ENCODE data around the gene OSR1.

OSR1 gene

DNA sequence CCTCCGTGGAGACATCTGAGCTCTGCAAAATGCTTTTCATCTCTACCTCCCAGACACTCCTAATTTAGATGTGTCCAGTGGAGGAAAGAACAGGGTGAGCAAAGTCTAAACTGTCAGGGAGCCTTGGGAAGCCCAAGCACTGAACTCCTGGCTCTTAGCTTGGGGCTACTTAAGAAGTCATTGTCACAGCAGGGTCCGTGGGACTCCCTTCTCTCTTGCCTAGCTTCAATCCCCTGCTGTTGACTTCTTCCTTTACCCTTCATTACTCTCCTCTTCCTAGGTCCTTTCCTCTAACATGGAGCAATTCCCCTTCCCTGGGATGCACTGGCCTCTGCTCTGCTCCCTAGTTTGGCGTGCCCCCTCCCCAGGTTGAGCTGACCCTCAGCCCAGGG lies 3.4 kb downstream of the OSR1 start:
- no peaks in the 10 kb centered on the region for H3K36me3 ChIP-seq (ENCODE audit: control insufficient read depth in 2 of 2, insufficient read depth in 1 of 2, low read length in 2 of 2)
- CTCF ChIA-PET: no interaction called here

DNA sequence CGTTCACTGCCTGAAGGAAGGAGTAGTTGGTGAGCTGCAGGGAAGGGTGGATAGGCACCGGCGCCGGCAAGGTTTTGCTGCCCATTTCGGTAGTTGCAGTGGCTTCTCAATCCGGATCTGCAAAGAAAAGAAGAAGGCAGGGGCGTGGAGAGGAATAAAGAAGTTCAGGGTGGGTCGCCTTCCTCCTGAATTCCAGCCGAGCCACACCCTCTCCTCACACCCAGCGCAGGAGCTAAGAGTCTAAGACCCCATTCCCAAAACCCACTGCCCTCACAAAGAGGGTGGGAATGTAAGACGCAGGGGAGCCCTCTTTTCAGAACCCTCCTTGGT lies 4.7 kb downstream of the OSR1 start:
- CTCF ChIA-PET: no interaction called here
- H3K9me3 ChIP-seq (ENCODE audit: control insufficient read depth, insufficient read depth, low read depth, low read length): no peaks in the 10 kb centered on the region

More for the DNA sequence above, 3.4 kb downstream of the OSR1 start:
- Histone ChIP-seq H3K9me3 (ENCODE audit: control insufficient read depth, insufficient read depth, low read depth, low read length) (no peaks in the 10 kb centered on the region), H3K27ac (ENCODE audit: extremely low read depth, low read depth, low read length) (no peak overlapping the region), H3K4me1 (ENCODE audit: control insufficient read depth, insufficient read depth, low read length) (peaks cover 7% of the 10 kb centered on the region; the same call in 1 of the 2 replicates), H3K4me3 (ENCODE audit: low read depth, low read length) (no peak overlapping the region)
- TF ChIP-seq ZNF768 (tag by site-specific recombination; IDR thresholded peaks at IDR 0.05): no peak
- TF ChIP-seq ZNF664 (tag by site-specific recombination; IDR thresholded peaks at IDR 0.05): no peak
- no peak for TF ChIP-seq ZNF692 (tag by site-specific recombination; IDR thresholded peaks at IDR 0.05)
- no peak for TF ChIP-seq SETDB1 (IDR thresholded peaks at IDR 0.05; ENCODE audit: insufficient read length, low read length)
- TF ChIP-seq, protein P1, sequence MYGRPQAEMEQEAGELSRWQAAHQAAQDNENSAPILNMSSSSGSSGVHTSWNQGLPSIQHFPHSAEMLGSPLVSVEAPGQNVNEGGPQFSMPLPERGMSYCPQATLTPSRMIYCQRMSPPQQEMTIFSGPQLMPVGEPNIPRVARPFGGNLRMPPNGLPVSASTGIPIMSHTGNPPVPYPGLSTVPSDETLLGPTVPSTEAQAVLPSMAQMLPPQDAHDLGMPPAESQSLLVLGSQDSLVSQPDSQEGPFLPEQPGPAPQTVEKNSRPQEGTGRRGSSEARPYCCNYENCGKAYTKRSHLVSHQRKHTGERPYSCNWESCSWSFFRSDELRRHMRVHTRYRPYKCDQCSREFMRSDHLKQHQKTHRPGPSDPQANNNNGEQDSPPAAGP (tag by site-specific recombination; IDR thresholded peaks at IDR 0.05): no peak
- no peak for TF ChIP-seq ZNF37A (tag by site-specific recombination; IDR thresholded peaks at IDR 0.05)
- POLR2A ChIA-PET: no interaction called here

More for the DNA sequence above, 4.7 kb downstream of the OSR1 start:
- POLR2A ChIA-PET: no interaction called here
- no peaks in the 10 kb centered on the region for H3K36me3 ChIP-seq (ENCODE audit: control insufficient read depth in 2 of 2, insufficient read depth in 1 of 2, low read length in 2 of 2)
- no peaks in the 10 kb centered on the region for H3K4me1 ChIP-seq (ENCODE audit: control insufficient read depth, insufficient read depth, low read length)
- no peak overlapping the region for H3K27ac ChIP-seq (ENCODE audit: extremely low read depth, low read depth, low read length)
- no peak overlapping the region for H3K4me3 ChIP-seq (ENCODE audit: low read depth, low read length)
- TF ChIP-seq ZSCAN23 (tag by site-specific recombination; IDR thresholded peaks at IDR 0.05): no peak
- no peak for TF ChIP-seq ZNF140 (tag by site-specific recombination; IDR thresholded peaks at IDR 0.05)
- TF ChIP-seq GLI2 (tag by site-specific recombination; IDR thresholded peaks at IDR 0.05; ENCODE audit: borderline replicate concordance, low read depth): no peak
- TF ChIP-seq, protein P2, sequence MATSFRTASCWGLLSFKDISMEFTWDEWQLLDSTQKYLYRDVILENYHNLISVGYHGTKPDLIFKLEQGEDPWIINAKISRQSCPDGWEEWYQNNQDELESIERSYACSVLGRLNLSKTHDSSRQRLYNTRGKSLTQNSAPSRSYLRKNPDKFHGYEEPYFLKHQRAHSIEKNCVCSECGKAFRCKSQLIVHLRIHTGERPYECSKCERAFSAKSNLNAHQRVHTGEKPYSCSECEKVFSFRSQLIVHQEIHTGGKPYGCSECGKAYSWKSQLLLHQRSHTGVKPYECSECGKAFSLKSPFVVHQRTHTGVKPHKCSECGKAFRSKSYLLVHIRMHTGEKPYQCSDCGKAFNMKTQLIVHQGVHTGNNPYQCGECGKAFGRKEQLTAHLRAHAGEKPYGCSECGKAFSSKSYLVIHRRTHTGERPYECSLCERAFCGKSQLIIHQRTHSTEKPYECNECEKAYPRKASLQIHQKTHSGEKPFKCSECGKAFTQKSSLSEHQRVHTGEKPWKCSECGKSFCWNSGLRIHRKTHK (tag by site-specific recombination; IDR thresholded peaks at IDR 0.05): no peak
- TF ChIP-seq ZNF514 (tag by site-specific recombination; IDR thresholded peaks at IDR 0.05): no peak
- TF ChIP-seq ZNF169 (tag by site-specific recombination; IDR thresholded peaks at IDR 0.05): no peak
- TF ChIP-seq ZNF777 (tag by site-specific recombination; IDR thresholded peaks at IDR 0.05; ENCODE audit: borderline replicate concordance): no peak
- no peak for TF ChIP-seq ZNF558 (tag by site-specific recombination; IDR thresholded peaks at IDR 0.05)
- no peak for TF ChIP-seq ZNF391 (tag by site-specific recombination; IDR thresholded peaks at IDR 0.05; ENCODE audit: borderline replicate concordance, low read depth)
- TF ChIP-seq SP3 (tag by site-specific recombination; IDR thresholded peaks at IDR 0.05): no peak
- no peak for TF ChIP-seq SCRT2 (tag by site-specific recombination; IDR thresholded peaks at IDR 0.05)
- TF ChIP-seq, protein P3, sequence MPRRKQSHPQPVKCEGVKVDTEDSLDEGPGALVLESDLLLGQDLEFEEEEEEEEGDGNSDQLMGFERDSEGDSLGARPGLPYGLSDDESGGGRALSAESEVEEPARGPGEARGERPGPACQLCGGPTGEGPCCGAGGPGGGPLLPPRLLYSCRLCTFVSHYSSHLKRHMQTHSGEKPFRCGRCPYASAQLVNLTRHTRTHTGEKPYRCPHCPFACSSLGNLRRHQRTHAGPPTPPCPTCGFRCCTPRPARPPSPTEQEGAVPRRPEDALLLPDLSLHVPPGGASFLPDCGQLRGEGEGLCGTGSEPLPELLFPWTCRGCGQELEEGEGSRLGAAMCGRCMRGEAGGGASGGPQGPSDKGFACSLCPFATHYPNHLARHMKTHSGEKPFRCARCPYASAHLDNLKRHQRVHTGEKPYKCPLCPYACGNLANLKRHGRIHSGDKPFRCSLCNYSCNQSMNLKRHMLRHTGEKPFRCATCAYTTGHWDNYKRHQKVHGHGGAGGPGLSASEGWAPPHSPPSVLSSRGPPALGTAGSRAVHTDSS (tag by site-specific recombination; IDR thresholded peaks at IDR 0.05): no peak
- no peak for TF ChIP-seq GLIS2 (tag by site-specific recombination; IDR thresholded peaks at IDR 0.05)
- TF ChIP-seq ZNF473 (tag by site-specific recombination; IDR thresholded peaks at IDR 0.05): no peak
- no peak for TF ChIP-seq ZNF426 (tag by site-specific recombination; IDR thresholded peaks at IDR 0.05)
- no peak for TF ChIP-seq AEBP2 (tag by site-specific recombination; IDR thresholded peaks at IDR 0.05; ENCODE audit: borderline replicate concordance)
